Liver (tissue), 3 donors: ENCODE results near the gene ALKBH2.

Experiments
- TAF1 ChIP-seq: conservative IDR thresholded peaks from 2 replicates; pipeline ENCODE4 v1.6.1; 2016; ENCODE audit warnings: antibody characterized with exemption, mild to moderate bottlenecking
- YY1 ChIP-seq: IDR thresholded peaks from 2 replicates; pipeline ENCODE4 v1.6.1; 2016; ENCODE audit warnings: antibody characterized with exemption, mild to moderate bottlenecking
- TF ChIP-seq, protein P1 (sequence below): fragments of 150-350 bp; IDR thresholded peaks from 2 replicates; pipeline ENCODE4 v1.5.1; 2017; ENCODE audit warnings: improper control_type of control experiment, low read depth, low read length; ENCODE audit not compliant: missing input control
- TF ChIP-seq, protein P2 (sequence below): IDR thresholded peaks from 2 replicates; pipeline ENCODE4 v1.6.1; 2016; ENCODE audit warnings: antibody characterized with exemption
- donor health status: healthy.
- donor health status: healthy.

DNA sequence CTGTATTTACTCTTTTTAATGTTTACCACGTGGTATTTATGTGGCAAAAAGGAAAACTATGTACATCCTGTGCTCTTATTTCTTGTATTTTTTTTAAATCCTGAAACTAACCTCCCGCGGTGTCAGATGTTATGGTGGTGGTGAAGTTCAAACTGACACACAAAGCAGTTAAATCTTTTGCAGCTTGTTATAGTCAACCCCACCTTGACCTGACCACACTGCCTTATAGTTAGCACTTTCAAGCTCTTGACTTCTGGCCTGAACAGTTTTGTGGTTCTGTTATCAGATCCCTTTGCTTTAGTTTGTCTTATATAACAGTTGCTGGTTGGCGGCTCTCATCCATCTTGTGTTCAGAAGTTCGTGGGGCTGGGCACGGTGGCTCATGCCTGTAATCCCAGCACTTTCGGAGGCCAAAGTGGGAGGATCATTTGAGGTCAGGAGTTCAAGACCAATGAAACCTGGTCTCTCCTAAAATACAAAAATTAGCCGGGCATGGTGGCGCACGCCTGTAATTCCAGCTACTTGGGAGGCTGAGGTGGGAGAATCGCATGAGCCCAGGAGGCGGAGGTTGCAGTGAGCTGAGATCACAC, 6.3 kb upstream of the ALKBH2 start:
- TF ChIP-seq, protein P1, sequence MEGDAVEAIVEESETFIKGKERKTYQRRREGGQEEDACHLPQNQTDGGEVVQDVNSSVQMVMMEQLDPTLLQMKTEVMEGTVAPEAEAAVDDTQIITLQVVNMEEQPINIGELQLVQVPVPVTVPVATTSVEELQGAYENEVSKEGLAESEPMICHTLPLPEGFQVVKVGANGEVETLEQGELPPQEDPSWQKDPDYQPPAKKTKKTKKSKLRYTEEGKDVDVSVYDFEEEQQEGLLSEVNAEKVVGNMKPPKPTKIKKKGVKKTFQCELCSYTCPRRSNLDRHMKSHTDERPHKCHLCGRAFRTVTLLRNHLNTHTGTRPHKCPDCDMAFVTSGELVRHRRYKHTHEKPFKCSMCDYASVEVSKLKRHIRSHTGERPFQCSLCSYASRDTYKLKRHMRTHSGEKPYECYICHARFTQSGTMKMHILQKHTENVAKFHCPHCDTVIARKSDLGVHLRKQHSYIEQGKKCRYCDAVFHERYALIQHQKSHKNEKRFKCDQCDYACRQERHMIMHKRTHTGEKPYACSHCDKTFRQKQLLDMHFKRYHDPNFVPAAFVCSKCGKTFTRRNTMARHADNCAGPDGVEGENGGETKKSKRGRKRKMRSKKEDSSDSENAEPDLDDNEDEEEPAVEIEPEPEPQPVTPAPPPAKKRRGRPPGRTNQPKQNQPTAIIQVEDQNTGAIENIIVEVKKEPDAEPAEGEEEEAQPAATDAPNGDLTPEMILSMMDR = no peak
- TF ChIP-seq TAF1 (no peak), YY1 (no peak)
- TF ChIP-seq, protein P2, sequence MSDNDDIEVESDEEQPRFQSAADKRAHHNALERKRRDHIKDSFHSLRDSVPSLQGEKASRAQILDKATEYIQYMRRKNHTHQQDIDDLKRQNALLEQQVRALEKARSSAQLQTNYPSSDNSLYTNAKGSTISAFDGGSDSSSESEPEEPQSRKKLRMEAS = no peak
